K562 (cell line): Measurements from ENCODE around the gene ATF6B. TPM values are rescaled to one million over a fixed set of nuclear protein-coding genes. Genes with fewer than 3 reads are reported as not detected.

Source experiments
- ATAC-seq: fragments of 200-7000 bp; cut with Tn5 transposase; 3 replicates; pipeline ENCODE4 v1.9.1; 2020; ENCODE audit warnings: moderate library complexity
- BruUV-seq: library from RNA; stranded (reverse); fragments of 400-500 nt; replicated peaks from 2 replicates; lab custom pipeline; 2021; lab: Mats Ljungman, UMichigan
- CTCF ChIA-PET: fragments of 300-600 bp; formaldehyde crosslinking; extraction: SDS; loops from one replicate; lab custom pipeline; 2021; ENCODE audit warnings: low intra/inter-chr PET ratio; lab: Yijun Ruan, JAX
- POLR2A ChIA-PET: fragments of 300-600, 350-650 bp; sonication (Branson Sonifier 250); formaldehyde crosslinking; extraction: SDS; loops from one replicate; lab custom pipeline; 2021; ENCODE audit warnings: antibody characterized with exemption, inconsistent platforms; lab: Yijun Ruan, JAX
- DNase-seq, 4 experiments: peaks; one replicate each; pipeline versions ENCODE4 v3.0.0 to v3.0.0-alpha.2; 2011 to 2018; ENCODE audit warnings: low spot score in 3 of 4, mixed read lengths in 3 of 4; ENCODE audit errors: extremely low read depth in 1 of 4
- FAIRE-seq: peaks from 2 replicates; lab custom pipeline; 2011; peaks lifted over from hg19 to GRCh38; lab: Jason Lieb, UNC
- H2AFZ ChIP-seq: 2 replicates; pipeline ENCODE4 v1.6.0; 2011; ENCODE audit warnings: low read depth, low read length, control low read depth, inconsistent platforms
- H3K27ac ChIP-seq: fragments of 200-600 bp; 3 replicates; pipeline ENCODE4 v1.8.0; 2011; ENCODE audit warnings: low read depth, mild to moderate bottlenecking, control low read depth, inconsistent platforms, low read length, moderate library complexity, mixed read lengths; ENCODE audit errors: extremely low read depth
- H3K27me3 ChIP-seq, 2 experiments: fragments of 300-600 bp in 1 of 2; 2 replicates in 1 of 2; 3 replicates in 1 of 2; pipeline versions ENCODE4 v1.6.0 to v1.8.0; 2011; ENCODE audit warnings: inconsistent platforms in 2 of 2, low read length in 2 of 2, mild to moderate bottlenecking in 1 of 2, mixed read lengths in 1 of 2, moderate library complexity in 1 of 2; ENCODE audit not compliant: control insufficient read depth in 2 of 2, insufficient read depth in 2 of 2
- H3K36me3 ChIP-seq: fragments of 300-600 bp; 3 replicates; pipeline ENCODE4 v1.8.0; 2011; ENCODE audit warnings: mild to moderate bottlenecking, low read length, inconsistent platforms; ENCODE audit not compliant: control insufficient read depth, insufficient read depth
- H3K4me1 ChIP-seq, 2 experiments: fragments of 200-600 bp in 1 of 2; replicated peaks in 1 of 2; 2 replicates in 1 of 2; 3 replicates in 1 of 2; pipeline versions ENCODE4 v1.5.1 to v1.8.0; 2011; ENCODE audit warnings: inconsistent platforms in 2 of 2, low read length in 2 of 2, mild to moderate bottlenecking in 1 of 2, mixed read lengths in 1 of 2, moderate library complexity in 1 of 2; ENCODE audit not compliant: control insufficient read depth in 2 of 2, insufficient read depth in 2 of 2
- H3K4me2 ChIP-seq: 2 replicates; pipeline ENCODE4 v1.6.1; 2011; ENCODE audit warnings: low read length, control low read depth, inconsistent platforms, mixed read lengths; ENCODE audit not compliant: insufficient read depth
- H3K4me3 ChIP-seq: fragments of 200-600 bp; sonication (generic), shearing (Covaris generic); 2 replicates; pipeline ENCODE4 v1.5.1; 2016; ENCODE audit warnings: control low read depth, inconsistent platforms
- H3K79me2 ChIP-seq: fragments of 200-600 bp; 3 replicates; pipeline ENCODE4 v1.8.0; 2011; ENCODE audit warnings: low read length, inconsistent platforms; ENCODE audit not compliant: control insufficient read depth, insufficient read depth
- H3K9ac ChIP-seq, 2 experiments: 2 replicates each; pipeline versions ENCODE4 v1.6.0 to v1.6.1; 2011; ENCODE audit warnings: low read depth in 2 of 2, low read length in 2 of 2, control low read depth in 1 of 2, inconsistent platforms in 1 of 2, mild to moderate bottlenecking in 1 of 2, mixed read lengths in 1 of 2; ENCODE audit not compliant: insufficient read depth in 1 of 2
- H3K9me1 ChIP-seq: one replicate; pipeline ENCODE4 v1.6.0; 2011; ENCODE audit warnings: inconsistent platforms, mild to moderate bottlenecking, low read length, moderate library complexity; ENCODE audit not compliant: control insufficient read depth, insufficient read depth
- H3K9me3 ChIP-seq: replicated peaks from 2 replicates; pipeline ENCODE4 v1.5.1; 2011; ENCODE audit warnings: low read depth, low read length, inconsistent platforms; ENCODE audit not compliant: control insufficient read depth, insufficient read depth
- H4K20me1 ChIP-seq: replicated peaks from 2 replicates; pipeline ENCODE4 v1.6.1; 2011; ENCODE audit warnings: low read length, inconsistent platforms, mixed read lengths; ENCODE audit not compliant: control insufficient read depth, insufficient read depth
- FOS ChIP-seq: IDR thresholded peaks from 3 replicates; pipeline ENCODE4 v1.6.1; 2011; ENCODE audit not compliant: insufficient read length; ENCODE audit errors: extremely low read depth
- HSF4 ChIP-seq: fragments of 250-450 bp; sonication (Bioruptor Pico); IDR thresholded peaks from 2 replicates; pipeline ENCODE4 v2.1.2; 2022; ENCODE audit warnings: mild to moderate bottlenecking, moderate library complexity, borderline replicate concordance
- MAFF ChIP-seq: IDR thresholded peaks from 2 replicates; pipeline ENCODE4 v1.6.1; 2012; ENCODE audit warnings: low read length, improper control_type of control experiment
- MBD2 ChIP-seq: sonication (generic); IDR thresholded peaks from 2 replicates; pipeline ENCODE4 v1.6.1; 2016; ENCODE audit warnings: low read depth, borderline replicate concordance
- MTA3 ChIP-seq: fragments of 450-650 bp; formaldehyde crosslinking; IDR thresholded peaks from 2 replicates; pipeline ENCODE4 v1.6.1; 2017; ENCODE audit warnings: mild to moderate bottlenecking, borderline replicate concordance
- NCOA6 ChIP-seq: fragments of 450-650 bp; IDR thresholded peaks from 2 replicates; pipeline ENCODE4 v1.6.1; 2017; ENCODE audit warnings: mild to moderate bottlenecking
- PHF21A ChIP-seq: fragments of 450-650 bp; IDR thresholded peaks from 2 replicates; pipeline ENCODE4 v1.6.1; 2017; ENCODE audit warnings: low read depth, borderline replicate concordance
- RNF2 ChIP-seq: sonication (generic); IDR thresholded peaks from 2 replicates; pipeline ENCODE4 v1.6.1; 2016
- TAF9B ChIP-seq: fragments of 450-650 bp; IDR thresholded peaks from 2 replicates; pipeline ENCODE4 v1.6.1; 2018; ENCODE audit warnings: mild to moderate bottlenecking; ENCODE audit not compliant: partially characterized antibody
- TFAM ChIP-seq: fragments of 250-450 bp; sonication (Bioruptor Pico); conservative IDR thresholded peaks from 2 replicates; pipeline ENCODE4 v1.5.0; 2021; ENCODE audit warnings: mild to moderate bottlenecking, moderate library complexity
- ZFP36 ChIP-seq: fragments of 150-350 bp; IDR thresholded peaks from 2 replicates; pipeline ENCODE4 v1.6.1; 2018; ENCODE audit warnings: low read length, low read depth; ENCODE audit not compliant: partially characterized antibody
- ZNF143 ChIP-seq: sonication (generic); formaldehyde crosslinking; IDR thresholded peaks from 2 replicates; pipeline ENCODE4 v1.9.0; 2022; ENCODE audit warnings: mild to moderate bottlenecking, missing genetic modification reagents
- ZNF316 ChIP-seq: fragments of 450-650 bp; IDR thresholded peaks from 2 replicates; pipeline ENCODE4 v1.6.1; 2016
- WGBS: fragments of 100-300 bp; shearing (Covaris generic); methylation state at CpG from one replicate; pipeline ENCODE4 v1.1.6; 2016; ENCODE audit warnings: low coverage, mixed read lengths; ENCODE audit not compliant: insufficient coverage; ENCODE audit errors: missing lambda C conversion rate; 5-methylcytosine and 5-hydroxymethylcytosine counted together
- in situ Hi-C: fragments of 300-500 bp; cut with MboI; formaldehyde crosslinking; loops from 4 replicates; pipeline ENCODE4 v1.15.0; 2018; ENCODE audit warnings: inconsistent platforms, mixed read lengths
- intact Hi-C: fragments of 100-400 bp; cut with micrococcal nuclease; formaldehyde crosslinking; loops from 2 replicates; pipeline ENCODE4 v1.14.2; 2022
- polyA plus RNA-seq, 8 experiments: library from polyadenylated mRNA; depleted of rRNA in 4 of 8; stranded (reverse) in 5 of 8; unstranded in 3 of 8; fragments of >200 nt; fragmentation: Nextera tagmentation in 2 of 8; fragmentation: Illumina TruSeq in 1 of 8; extraction: Ambion mirVana in 2 of 8; extraction: Trizol in 1 of 8; gene quantifications; 2 replicates each; pipeline versions ENCODE4 v1.2.1 to v1.2.3, GENCODE V29; 2011 to 2014; ENCODE audit warnings: inconsistent platforms in 1 of 8, missing spikeins in 1 of 8
- total RNA-seq, 7 experiments: library from RNA; depleted of rRNA in 6 of 7; stranded (reverse); fragments of >200 nt in 6 of 7; fragmentation: Illumina TruSeq in 2 of 7; extraction: Trizol in 2 of 7; gene quantifications; 2 replicates each; pipeline versions ENCODE4 v1.2.1 to v1.2.3, GENCODE V29; 2011 to 2021; ENCODE audit warnings: low replicate concordance in 1 of 7
- TF ChIP-seq, protein P1 (sequence below): sonication (generic); formaldehyde crosslinking; IDR thresholded peaks from 2 replicates; pipeline ENCODE4 v1.8.0; 2023; ENCODE audit warnings: mild to moderate bottlenecking, missing genetic modification reagents
- TF ChIP-seq, protein P2 (sequence below): sonication (generic); formaldehyde crosslinking; IDR thresholded peaks from 2 replicates; pipeline ENCODE4 v1.8.0; 2022; ENCODE audit warnings: mild to moderate bottlenecking, low read depth, missing genetic modification reagents
- TF ChIP-seq, protein P3 (sequence below): IDR thresholded peaks from 2 replicates; pipeline ENCODE4 v1.6.1; 2012; ENCODE audit warnings: low read depth, low read length, improper control_type of control experiment, borderline replicate concordance
- TF ChIP-seq, protein P4 (sequence below): fragments of 450-650 bp; formaldehyde crosslinking; IDR thresholded peaks from 2 replicates; pipeline ENCODE4 v1.4.0; 2020; ENCODE audit warnings: mild to moderate bottlenecking, moderate library complexity
- TF ChIP-seq, protein P5 (sequence below): fragments of 450-650 bp; IDR thresholded peaks from 2 replicates; pipeline ENCODE4 v1.6.1; 2016; ENCODE audit warnings: low read depth, mild to moderate bottlenecking, moderate library complexity

ATF6B gene
- total and polyA plus RNA-seq, 9 of the 15 experiments (the other 6 are each of a cell fraction or from before 2014, with no cell fraction given) = 20.7 to 131 (median 31.7) TPM

DNA sequence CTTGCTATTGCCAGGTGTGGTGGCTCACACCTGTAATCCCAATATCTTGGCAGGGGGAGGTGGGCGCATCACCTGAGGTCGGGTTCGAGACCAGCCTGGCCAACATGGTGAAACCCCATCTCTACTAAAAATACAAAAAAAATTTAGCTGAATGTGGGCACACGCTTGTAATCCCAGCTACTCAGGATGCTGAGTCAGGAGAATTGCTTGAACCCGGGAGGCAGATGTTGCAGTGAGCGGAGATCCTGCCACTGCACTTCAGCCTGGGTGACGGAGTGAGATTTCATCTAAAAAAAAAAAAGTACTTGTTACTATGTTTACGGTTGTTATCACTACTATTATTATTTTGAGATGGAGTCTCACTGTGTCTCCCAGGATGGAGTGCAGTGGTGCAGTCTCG lies 28.8 kb upstream of the ATF6B start:
- FAIRE-seq = no peak
- DNase-seq = no peak
- Histone ChIP-seq H3K4me2 (no peak overlapping the region), H3K9ac (no peak overlapping the region), H3K79me2 (peaks cover 44% of the 10 kb centered on the region), H3K36me3 (peaks cover 46% of the 10 kb centered on the region), H3K9me1 (no peaks in the 10 kb centered on the region), H3K27ac (no peak overlapping the region), H2AFZ (no peak overlapping the region), H3K4me1 (peaks cover 25 to 42% of the 10 kb centered on the region in 2 experiments; a peak in 4 of 5 replicates), H4K20me1 (no peaks in the 10 kb centered on the region), H3K27me3 (no peaks in the 10 kb centered on the region), H3K9me3 (no peaks in the 10 kb centered on the region), H3K4me3 (no peak overlapping the region)
- POLR2A ChIA-PET = interaction anchor here (0.7 kb wide), 1 partner anchor 1081 kb away, joined by 3 read pairs; no protein-coding TSS in a partner anchor
- BruUV-seq = no TSS peak
- intact Hi-C loops = no loop called here
- CTCF ChIA-PET = no interaction called here
- in situ Hi-C loops = no loop called here
- ATAC-seq = no peak
- 94% methylated on average over 9 of the region's 9 CpGs for WGBS
- TF ChIP-seq MAFF (peak; percentile 36; the same call in 1 of the 2 replicates), TFAM (CRISPR knock-in tag) (no peak), ZFP36 (no peak), RNF2 (no peak), NCOA6 (no peak), MBD2 (no peak), TAF9B (no peak), PHF21A (no peak), HSF4 (no peak), MTA3 (no peak), ZNF316 (peak; percentile 80), FOS (no peak), ZNF143 (CRISPR knock-in tag) (no peak)
- TF ChIP-seq, protein P1, sequence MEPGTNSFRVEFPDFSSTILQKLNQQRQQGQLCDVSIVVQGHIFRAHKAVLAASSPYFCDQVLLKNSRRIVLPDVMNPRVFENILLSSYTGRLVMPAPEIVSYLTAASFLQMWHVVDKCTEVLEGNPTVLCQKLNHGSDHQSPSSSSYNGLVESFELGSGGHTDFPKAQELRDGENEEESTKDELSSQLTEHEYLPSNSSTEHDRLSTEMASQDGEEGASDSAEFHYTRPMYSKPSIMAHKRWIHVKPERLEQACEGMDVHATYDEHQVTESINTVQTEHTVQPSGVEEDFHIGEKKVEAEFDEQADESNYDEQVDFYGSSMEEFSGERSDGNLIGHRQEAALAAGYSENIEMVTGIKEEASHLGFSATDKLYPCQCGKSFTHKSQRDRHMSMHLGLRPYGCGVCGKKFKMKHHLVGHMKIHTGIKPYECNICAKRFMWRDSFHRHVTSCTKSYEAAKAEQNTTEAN (CRISPR knock-in tag) = no peak
- TF ChIP-seq, protein P2, sequence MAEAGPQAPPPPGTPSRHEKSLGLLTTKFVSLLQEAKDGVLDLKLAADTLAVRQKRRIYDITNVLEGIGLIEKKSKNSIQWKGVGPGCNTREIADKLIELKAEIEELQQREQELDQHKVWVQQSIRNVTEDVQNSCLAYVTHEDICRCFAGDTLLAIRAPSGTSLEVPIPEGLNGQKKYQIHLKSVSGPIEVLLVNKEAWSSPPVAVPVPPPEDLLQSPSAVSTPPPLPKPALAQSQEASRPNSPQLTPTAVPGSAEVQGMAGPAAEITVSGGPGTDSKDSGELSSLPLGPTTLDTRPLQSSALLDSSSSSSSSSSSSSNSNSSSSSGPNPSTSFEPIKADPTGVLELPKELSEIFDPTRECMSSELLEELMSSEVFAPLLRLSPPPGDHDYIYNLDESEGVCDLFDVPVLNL (CRISPR knock-in tag) = no peak
- TF ChIP-seq, protein P3, sequence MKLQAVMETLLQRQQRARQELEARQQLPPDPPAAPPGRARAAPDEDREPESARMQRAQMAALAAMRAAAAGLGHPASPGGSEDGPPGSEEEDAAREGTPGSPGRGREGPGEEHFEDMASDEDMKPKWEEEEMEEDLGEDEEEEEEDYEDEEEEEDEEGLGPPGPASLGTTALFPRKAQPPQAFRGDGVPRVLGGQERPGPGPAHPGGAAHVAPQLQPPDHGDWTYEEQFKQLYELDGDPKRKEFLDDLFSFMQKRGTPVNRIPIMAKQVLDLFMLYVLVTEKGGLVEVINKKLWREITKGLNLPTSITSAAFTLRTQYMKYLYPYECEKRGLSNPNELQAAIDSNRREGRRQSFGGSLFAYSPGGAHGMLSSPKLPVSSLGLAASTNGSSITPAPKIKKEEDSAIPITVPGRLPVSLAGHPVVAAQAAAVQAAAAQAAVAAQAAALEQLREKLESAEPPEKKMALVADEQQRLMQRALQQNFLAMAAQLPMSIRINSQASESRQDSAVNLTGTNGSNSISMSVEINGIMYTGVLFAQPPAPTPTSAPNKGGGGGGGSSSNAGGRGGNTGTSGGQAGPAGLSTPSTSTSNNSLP = no peak
- TF ChIP-seq, protein P4, sequence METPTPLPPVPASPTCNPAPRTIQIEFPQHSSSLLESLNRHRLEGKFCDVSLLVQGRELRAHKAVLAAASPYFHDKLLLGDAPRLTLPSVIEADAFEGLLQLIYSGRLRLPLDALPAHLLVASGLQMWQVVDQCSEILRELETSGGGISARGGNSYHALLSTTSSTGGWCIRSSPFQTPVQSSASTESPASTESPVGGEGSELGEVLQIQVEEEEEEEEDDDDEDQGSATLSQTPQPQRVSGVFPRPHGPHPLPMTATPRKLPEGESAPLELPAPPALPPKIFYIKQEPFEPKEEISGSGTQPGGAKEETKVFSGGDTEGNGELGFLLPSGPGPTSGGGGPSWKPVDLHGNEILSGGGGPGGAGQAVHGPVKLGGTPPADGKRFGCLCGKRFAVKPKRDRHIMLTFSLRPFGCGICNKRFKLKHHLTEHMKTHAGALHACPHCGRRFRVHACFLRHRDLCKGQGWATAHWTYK = no peak
- TF ChIP-seq, protein P5, sequence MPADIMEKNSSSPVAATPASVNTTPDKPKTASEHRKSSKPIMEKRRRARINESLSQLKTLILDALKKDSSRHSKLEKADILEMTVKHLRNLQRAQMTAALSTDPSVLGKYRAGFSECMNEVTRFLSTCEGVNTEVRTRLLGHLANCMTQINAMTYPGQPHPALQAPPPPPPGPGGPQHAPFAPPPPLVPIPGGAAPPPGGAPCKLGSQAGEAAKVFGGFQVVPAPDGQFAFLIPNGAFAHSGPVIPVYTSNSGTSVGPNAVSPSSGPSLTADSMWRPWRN = no peak
